B cell (primary cell): Measurements from ENCODE around the gene FAU. TPM values are rescaled to one million over a fixed set of nuclear protein-coding genes. Genes with fewer than 3 reads are reported as not detected.

Experiments used
- ATAC-seq: fragments of 200-7000 bp; cut with Tn5 transposase; one replicate; pipeline ENCODE4 v1.10.0; 2021; ENCODE audit warnings: low read depth, mild to moderate bottlenecking, moderate number of reproducible peaks, moderate library complexity
- CTCF ChIA-PET: fragments of 350-600 bp; sonication (Branson Sonifier 250); formaldehyde crosslinking; loops from one replicate; lab custom pipeline; 2021; ENCODE audit warnings: antibody characterized with exemption, inconsistent platforms; lab: Charles Lee
- POLR2A ChIA-PET: fragments of 350-600 bp; sonication (Branson Sonifier 250); formaldehyde crosslinking; loops from one replicate; lab custom pipeline; 2021; ENCODE audit warnings: antibody characterized with exemption; lab: Charles Lee
- DNase-seq: peaks from one replicate; pipeline ENCODE4 v3.0.0; 2013
- H2AFZ ChIP-seq: 2 replicates; pipeline ENCODE4 v1.6.1; 2012; ENCODE audit warnings: mild to moderate bottlenecking, low read depth, low read length; ENCODE audit not compliant: insufficient read depth, poor library complexity, severe bottlenecking
- H3K27ac ChIP-seq, 2 donors: 1 replicate in 1 of 2; 2 replicates in 1 of 2; pipeline ENCODE4 v1.5.1; 2012 to 2013; ENCODE audit warnings: low read length in 2 of 2, mild to moderate bottlenecking in 2 of 2, moderate library complexity in 1 of 2
- H3K27me3 ChIP-seq, 4 experiments: fragments of 200-600 bp in 1 of 4; sonication (generic) in 1 of 4; replicated peaks in 1 of 4; 1 replicate in 2 of 4; 2 replicates in 2 of 4; pipeline versions ENCODE4 v1.6.1 to v1.7.0; 2013 to 2016; ENCODE audit warnings: low read length in 3 of 4, mild to moderate bottlenecking in 2 of 4, mixed read lengths in 1 of 4, moderate library complexity in 1 of 4; ENCODE audit not compliant: insufficient read depth in 4 of 4, control insufficient read depth in 3 of 4; ENCODE audit errors: control extremely low read depth in 1 of 4
- H3K36me3 ChIP-seq, 2 experiments: replicated peaks in 1 of 2; 1 replicate in 1 of 2; 2 replicates in 1 of 2; pipeline versions ENCODE4 v1.6.1 to v1.7.1; 2013; ENCODE audit warnings: low read length in 1 of 2; ENCODE audit not compliant: insufficient read depth in 2 of 2, control insufficient read depth in 1 of 2; ENCODE audit errors: control extremely low read depth in 1 of 2, extremely low read depth in 1 of 2
- H3K4me1 ChIP-seq, 2 donors: fragments of 200-600 bp in 1 of 2; sonication (generic) in 1 of 2; 1 replicate in 1 of 2; 2 replicates in 1 of 2; pipeline versions ENCODE4 v1.5.1 to v1.6.1; 2013 to 2017; ENCODE audit warnings: low read length in 2 of 2; ENCODE audit not compliant: control insufficient read depth in 2 of 2, insufficient read depth in 2 of 2
- H3K4me2 ChIP-seq: replicated peaks from 2 replicates; pipeline ENCODE3; 2012; ENCODE audit warnings: mild to moderate bottlenecking, low read depth, low read length; ENCODE audit not compliant: poor library complexity, severe bottlenecking
- H3K4me3 ChIP-seq, 5 experiments: fragments of 200-600 bp in 1 of 5; sonication (generic) in 1 of 5; 1 replicate in 3 of 5; 2 replicates in 2 of 5; pipeline versions ENCODE4 v1.5.1 to v1.7.0; 2011 to 2016; ENCODE audit warnings: low read length in 4 of 5, mild to moderate bottlenecking in 4 of 5, low read depth in 2 of 5, control low read depth in 1 of 5, moderate library complexity in 1 of 5; ENCODE audit not compliant: insufficient read depth in 1 of 5; ENCODE audit errors: control extremely low read depth in 1 of 5, extremely low read depth in 1 of 5
- H3K79me2 ChIP-seq: fragments of 200-600 bp; sonication (generic); one replicate; pipeline ENCODE4 v1.6.0; 2016; ENCODE audit warnings: low read length; ENCODE audit not compliant: control insufficient read depth, insufficient read depth
- H3K9ac ChIP-seq: fragments of 200-600 bp; sonication (generic); 2 replicates; pipeline ENCODE4 v1.6.1; 2017; ENCODE audit warnings: mild to moderate bottlenecking, low read length, moderate library complexity
- H3K9me3 ChIP-seq, 3 donors: one replicate each; pipeline versions ENCODE4 v1.6.1 to v1.7.1; 2013; ENCODE audit warnings: low read length in 2 of 3; ENCODE audit not compliant: control insufficient read depth in 2 of 3, insufficient read depth in 1 of 3; ENCODE audit errors: control extremely low read depth in 1 of 3
- H4K20me1 ChIP-seq: 2 replicates; pipeline ENCODE4 v1.6.0; 2012; ENCODE audit warnings: mild to moderate bottlenecking, low read length; ENCODE audit not compliant: insufficient read depth, control insufficient read depth, poor library complexity, severe bottlenecking
- H3K27ac Mint-ChIP-seq: one replicate; pipeline ENCODE4 v1.8.0; 2021; ENCODE audit warnings: mixed read lengths
- H3K27me3 Mint-ChIP-seq: one replicate; pipeline ENCODE4 v1.8.0; 2021; ENCODE audit warnings: mixed read lengths
- H3K4me1 Mint-ChIP-seq: one replicate; pipeline ENCODE4 v1.8.0; 2021; ENCODE audit warnings: mixed read lengths
- H3K4me3 Mint-ChIP-seq: one replicate; pipeline ENCODE4 v1.8.0; 2021; ENCODE audit warnings: mixed read lengths
- H3K9me3 Mint-ChIP-seq: one replicate; pipeline ENCODE4 v1.8.0; 2022; ENCODE audit warnings: mixed read lengths; ENCODE audit not compliant: insufficient read depth
- CTCF ChIP-seq: fragments of 200-600 bp; IDR thresholded peaks from one replicate; pipeline ENCODE4 v1.8.0; 2022; ENCODE audit warnings: antibody characterized with exemption, mild to moderate bottlenecking
- EZH2 ChIP-seq: IDR thresholded peaks from 2 replicates; pipeline ENCODE4 v1.6.1; 2012; ENCODE audit warnings: borderline replicate concordance, low read depth, mild to moderate bottlenecking, moderate library complexity, low read length; ENCODE audit not compliant: insufficient read depth, poor library complexity, severe bottlenecking
- WGBS: methylation state at CpG from one replicate; pipeline ENCODE4 v1.1.5; 2013; ENCODE audit warnings: missing lambda C conversion rate; ENCODE audit not compliant: insufficient coverage; 5-methylcytosine and 5-hydroxymethylcytosine counted together
- intact Hi-C: fragments of 100-400 bp; cut with micrococcal nuclease; formaldehyde crosslinking; loops from one replicate; pipeline ENCODE4 v1.10.0; 2022
- polyA plus RNA-seq: library from polyadenylated mRNA; depleted of rRNA; stranded (reverse); fragments of >200 nt; gene quantifications from 2 replicates; pipeline ENCODE4 v1.2.3, GENCODE V29; 2012
- total RNA-seq, 2 donors: library from RNA; stranded (reverse); fragments of 120-200 nt in 1 of 2; gene quantifications; 1 replicate in 1 of 2; 2 replicates in 1 of 2; pipeline versions ENCODE4 v1.2.3 to v1.2.4, GENCODE V29; 2013 to 2022

Gene FAU
- total and polyA plus RNA-seq, 2 donors (not counting 1 experiment from before 2014, with no cell fraction given), result 1,318 to 1,559 TPM

GRCh38 chr11:65110354-65110861, 11.5 kb downstream of the FAU start:
- Histone ChIP-seq H3K79me2 (peaks cover 49% of the 10 kb centered on the region), H3K9ac (no peak overlapping the region), H2AFZ (no peak overlapping the region), H3K27ac (no peak overlapping the region), H3K4me2 (peak overlapping the region; percentile 99), H3K9me3 (no peaks in the 10 kb centered on the region), H3K4me1 (peaks cover 21 to 37% of the 10 kb centered on the region in 2 donors), H3K27me3 (no peaks in the 10 kb centered on the region), H4K20me1 (peaks cover 35% of the 10 kb centered on the region), H3K4me3 (no peak overlapping the region), H3K36me3 (peaks cover 0 to 33% of the 10 kb centered on the region in 2 experiments)
- POLR2A ChIA-PET, result interaction anchor here (0.5 to 3.6 kb wide), 8 partner anchors 11 to 259 kb away, joined by 3 to 27 read pairs (median 10); partner anchors contain the start of genes ARL2, CAPN1, FAU and MRPL49
- Mint-ChIP-seq H3K4me1 (peaks cover 41% of the 10 kb centered on the region), H3K9me3 (no peaks in the 10 kb centered on the region), H3K27me3 (no peaks in the 10 kb centered on the region), H3K4me3 (peak overlapping the region; percentile 65), H3K27ac (peak overlapping the region; percentile 80)
- ATAC-seq (peak; percentile 60), DNase-seq (peak; percentile 95)
- CTCF ChIA-PET, result interaction anchor here (0.6 to 7.7 kb wide), 39 partner anchors 10 to 421 kb away, joined by 3 to 118 read pairs (median 5); partner anchors contain the start of genes ARL2, CAPN1, CDC42EP2 and CDCA5
- TF ChIP-seq EZH2 (no peak), CTCF (peak; percentile 96)
- intact Hi-C loops, result loop anchor here (1.0 to 10.0 kb wide), 10 partner anchors 12 to 504 kb away; partner anchors contain the start of genes ARL2, ATG2A, CDC42BPG and CDC42EP2
- 15% methylated on average over 18 of the region's 18 CpGs for WGBS
